ENCODE results near the gene USP35.

- TF ChIP-seq POLR2AphosphoS5 (IDR thresholded peaks at IDR 0.05; ENCODE audit: low read depth, low read length): no peak
- no peak for TF ChIP-seq SPI1 (IDR thresholded peaks at IDR 0.05; ENCODE audit: low read depth, low read length)
- TF ChIP-seq TAF1 (IDR thresholded peaks at IDR 0.05; ENCODE audit: low read depth, low read length): no peak
- no peak for TF ChIP-seq POLR2A (IDR thresholded peaks at IDR 0.05; ENCODE audit: low read depth, low read length)
These were observed 24.9 kb upstream of the USP35 start for GRCh38 chr11:78163828-78164227.

Data from GM12891 (cell line).